IMR-90 (cell line): ENCODE data around the gene TSG101. TPM values are rescaled to one million over a fixed set of nuclear protein-coding genes. Genes with fewer than 3 reads are reported as not detected.

Experiments used
- ATAC-seq: fragments of 200-7000 bp; cut with Tn5 transposase; 2 replicates; pipeline ENCODE4 v1.9.1; 2020; ENCODE audit warnings: low read depth, mild to moderate bottlenecking, moderate library complexity
- BruUV-seq: library from RNA; stranded (reverse); fragments of 400-500 nt; replicated peaks from 2 replicates; lab custom pipeline; 2021; lab: Mats Ljungman, UMichigan
- CTCF ChIA-PET: fragments of 300-600 bp; formaldehyde crosslinking; extraction: SDS; loops from one replicate; lab custom pipeline; 2021; ENCODE audit warnings: antibody characterized with exemption; lab: Yijun Ruan, JAX
- POLR2A ChIA-PET: fragments of 300-600 bp; sonication (Branson Sonifier 250); formaldehyde crosslinking; loops from one replicate; lab custom pipeline; 2022; ENCODE audit warnings: antibody characterized with exemption; ENCODE audit not compliant: unreplicated experiment; lab: Charles Lee
- DNase-seq: peaks from one replicate; pipeline ENCODE4 v3.0.0; 2013
- H2AFZ ChIP-seq: replicated peaks from 2 replicates; pipeline ENCODE3; 2013; ENCODE audit warnings: low read length, mild to moderate bottlenecking; ENCODE audit not compliant: poor library complexity
- H2AK5ac ChIP-seq: 2 replicates; pipeline ENCODE4 v1.6.1; 2013; ENCODE audit warnings: low read depth, low read length, inconsistent platforms
- H2AK9ac ChIP-seq: replicated peaks from 2 replicates; pipeline ENCODE3; 2013; ENCODE audit warnings: mild to moderate bottlenecking, low read depth, low read length, moderate library complexity; ENCODE audit not compliant: poor library complexity
- H2BK120ac ChIP-seq: 2 replicates; pipeline ENCODE4 v1.6.1; 2013; ENCODE audit warnings: low read depth, low read length, inconsistent platforms
- H2BK15ac ChIP-seq: 3 replicates; pipeline ENCODE4 v1.6.1; 2013; ENCODE audit warnings: low read depth, low read length, inconsistent platforms
- H2BK20ac ChIP-seq: 2 replicates; pipeline ENCODE4 v1.6.1; 2013; ENCODE audit warnings: low read depth, mild to moderate bottlenecking, inconsistent platforms, low read length, moderate library complexity
- H2BK5ac ChIP-seq: 2 replicates; pipeline ENCODE4 v1.6.1; 2013; ENCODE audit warnings: mild to moderate bottlenecking, low read depth, low read length, inconsistent platforms; ENCODE audit not compliant: poor library complexity, severe bottlenecking
- H3K14ac ChIP-seq: replicated peaks from 2 replicates; pipeline ENCODE4 v1.6.1; 2013; ENCODE audit warnings: low read depth, low read length, inconsistent platforms
- H3K18ac ChIP-seq: 2 replicates; pipeline ENCODE4 v1.6.1; 2013; ENCODE audit warnings: low read depth, low read length, control low read depth
- H3K23ac ChIP-seq: 2 replicates; pipeline ENCODE4 v1.6.1; 2013; ENCODE audit warnings: low read depth, low read length, inconsistent platforms
- H3K27ac ChIP-seq: 2 replicates; pipeline ENCODE4 v1.5.1; 2013; ENCODE audit warnings: mild to moderate bottlenecking, control low read depth, low read length; ENCODE audit not compliant: insufficient read depth
- H3K27me3 ChIP-seq: 2 replicates; pipeline ENCODE4 v1.6.1; 2013; ENCODE audit warnings: low read length; ENCODE audit not compliant: control insufficient read depth, insufficient read depth
- H3K36me3 ChIP-seq: 2 replicates; pipeline ENCODE4 v1.6.1; 2013; ENCODE audit warnings: low read length, mixed read lengths; ENCODE audit not compliant: control insufficient read depth, insufficient read depth
- H3K4ac ChIP-seq: 2 replicates; pipeline ENCODE4 v1.6.1; 2013; ENCODE audit warnings: low read depth, low read length, inconsistent platforms
- H3K4me1 ChIP-seq: 2 replicates; pipeline ENCODE4 v1.6.1; 2013; ENCODE audit warnings: low read length, mixed read lengths; ENCODE audit not compliant: control insufficient read depth, insufficient read depth
- H3K4me2 ChIP-seq: 2 replicates; pipeline ENCODE4 v1.6.1; 2013; ENCODE audit warnings: low read depth, mild to moderate bottlenecking, control low read depth, low read length, moderate library complexity
- H3K4me3 ChIP-seq: 2 replicates; pipeline ENCODE4 v1.5.1; 2013; ENCODE audit warnings: low read depth, mild to moderate bottlenecking, control low read depth, low read length, moderate library complexity; ENCODE audit not compliant: insufficient read depth
- H3K56ac ChIP-seq: 2 replicates; pipeline ENCODE4 v1.6.1; 2013; ENCODE audit warnings: low read length, inconsistent platforms; ENCODE audit not compliant: insufficient read depth; ENCODE audit errors: extremely low read depth
- H3K79me1 ChIP-seq, 2 experiments: 2 replicates each; pipeline ENCODE4 v1.6.1; 2013; ENCODE audit warnings: low read length in 2 of 2, inconsistent platforms in 1 of 2, low read depth in 1 of 2
- H3K9ac ChIP-seq: 2 replicates; pipeline ENCODE4 v1.6.1; 2013; ENCODE audit warnings: low read depth, low read length, control low read depth
- H3K9me1 ChIP-seq: 2 replicates; pipeline ENCODE4 v1.6.1; 2013; ENCODE audit warnings: low read length, inconsistent platforms; ENCODE audit not compliant: insufficient read depth
- H3K9me3 ChIP-seq: 2 replicates; pipeline ENCODE4 v1.6.1; 2013; ENCODE audit warnings: low read length; ENCODE audit not compliant: control insufficient read depth, insufficient read depth
- H4K20me1 ChIP-seq: 2 replicates; pipeline ENCODE4 v1.6.1; 2013; ENCODE audit warnings: low read length, inconsistent platforms; ENCODE audit not compliant: insufficient read depth
- H4K5ac ChIP-seq: 2 replicates; pipeline ENCODE4 v1.6.1; 2013; ENCODE audit warnings: mild to moderate bottlenecking, low read depth, low read length, control low read depth
- H4K8ac ChIP-seq, 2 experiments: 2 replicates each; pipeline ENCODE4 v1.6.1; 2013; ENCODE audit warnings: low read depth in 2 of 2, low read length in 2 of 2, control low read depth in 1 of 2, inconsistent platforms in 1 of 2
- H4K91ac ChIP-seq: 2 replicates; pipeline ENCODE4 v1.6.1; 2013; ENCODE audit warnings: low read depth, low read length, inconsistent platforms; ENCODE audit not compliant: insufficient read depth
- BHLHE40 ChIP-seq: fragments of 150-350 bp; IDR thresholded peaks from 2 replicates; pipeline ENCODE4 v1.6.1; 2016; ENCODE audit warnings: mild to moderate bottlenecking, low read depth, low read length
- CEBPB ChIP-seq: IDR thresholded peaks from 2 replicates; pipeline ENCODE4 v1.6.1; 2012; ENCODE audit warnings: low read depth, low read length, improper control_type of control experiment
- MAFK ChIP-seq: IDR thresholded peaks from 2 replicates; pipeline ENCODE4 v1.6.1; 2012; ENCODE audit warnings: low read depth, low read length, improper control_type of control experiment
- MAZ ChIP-seq: IDR thresholded peaks from 2 replicates; pipeline ENCODE4 v1.6.1; 2012; ENCODE audit warnings: low read depth, mild to moderate bottlenecking, low read length, improper control_type of control experiment, moderate library complexity, borderline replicate concordance
- NFE2L2 ChIP-seq: fragments of 150-350 bp; IDR thresholded peaks from 2 replicates; pipeline ENCODE4 v1.6.1; 2016; ENCODE audit warnings: low read depth, mild to moderate bottlenecking, low read length
- POLR2A ChIP-seq: IDR thresholded peaks from 2 replicates; pipeline ENCODE4 v1.6.1; 2012; ENCODE audit warnings: mild to moderate bottlenecking, low read depth, low read length
- RAD21 ChIP-seq: IDR thresholded peaks from 2 replicates; pipeline ENCODE4 v1.6.1; 2012; ENCODE audit warnings: low read length, improper control_type of control experiment
- RFX5 ChIP-seq: IDR thresholded peaks from 2 replicates; pipeline ENCODE4 v1.8.0; 2012; ENCODE audit warnings: low read depth, mild to moderate bottlenecking, low read length, moderate library complexity
- SMC3 ChIP-seq: fragments of 150-350 bp; IDR thresholded peaks from 2 replicates; pipeline ENCODE4 v1.6.1; 2016; ENCODE audit warnings: low read depth, mild to moderate bottlenecking, antibody characterized with exemption, low read length, moderate library complexity
- WGBS, 2 experiments: methylation state at CpG; one replicate each; pipeline versions ENCODE4 v1.1.5 to v1.1.7; 2013; ENCODE audit warnings: missing lambda C conversion rate in 2 of 2; ENCODE audit not compliant: insufficient read length in 1 of 2; ENCODE audit errors: extremely low coverage in 2 of 2; 5-methylcytosine and 5-hydroxymethylcytosine counted together
- dilution Hi-C: fragments of 300-500 bp; cut with HindIII; formaldehyde crosslinking; loops from one replicate; pipeline ENCODE4 v1.14.3; 2018; ENCODE audit warnings: low sequenced_read_pairs; ENCODE audit not compliant: unreplicated experiment
- in situ Hi-C: fragments of 300-500 bp; cut with MboI; formaldehyde crosslinking; loops from 3 replicates; pipeline ENCODE4 v1.14.3; 2019; ENCODE audit warnings: low sequenced_read_pairs, inconsistent platforms, mixed read lengths
- intact Hi-C: fragments of 100-400 bp; cut with micrococcal nuclease; formaldehyde crosslinking; loops from 2 replicates; pipeline ENCODE4 v1.10.0; 2022
- polyA plus RNA-seq, 3 experiments: library from polyadenylated mRNA; depleted of rRNA; stranded (reverse); fragments of >200 nt; gene quantifications; 2 replicates each; pipeline ENCODE4 v1.2.3, GENCODE V29; 2012; ENCODE audit warnings: low replicate concordance in 1 of 3
- total RNA-seq: library from RNA; depleted of rRNA; stranded (reverse); fragments of >200 nt; gene quantifications from 2 replicates; pipeline ENCODE4 v1.2.3, GENCODE V29; 2012
- TF ChIP-seq, protein P1 (sequence below): conservative IDR thresholded peaks from 2 replicates; pipeline ENCODE4 v1.5.1; 2012; ENCODE audit warnings: mild to moderate bottlenecking, low read depth, low read length, improper control_type of control experiment
- TF ChIP-seq, protein P2 (sequence below): fragments of 150-350 bp; IDR thresholded peaks from 2 replicates; pipeline ENCODE4 v1.6.1; 2016; ENCODE audit warnings: low read depth, mild to moderate bottlenecking, low read length, moderate library complexity, borderline replicate concordance
- TF ChIP-seq, protein P3 (sequence below): fragments of 150-350 bp; IDR thresholded peaks from 2 replicates; pipeline ENCODE4 v1.6.1; 2017; ENCODE audit warnings: mild to moderate bottlenecking, antibody characterized with exemption, low read length, low read depth

Gene TSG101
- total and polyA plus RNA-seq, 2 of the 4 experiments (the other 2 are of a cell fraction), result 67.4 to 113 TPM

DNA sequence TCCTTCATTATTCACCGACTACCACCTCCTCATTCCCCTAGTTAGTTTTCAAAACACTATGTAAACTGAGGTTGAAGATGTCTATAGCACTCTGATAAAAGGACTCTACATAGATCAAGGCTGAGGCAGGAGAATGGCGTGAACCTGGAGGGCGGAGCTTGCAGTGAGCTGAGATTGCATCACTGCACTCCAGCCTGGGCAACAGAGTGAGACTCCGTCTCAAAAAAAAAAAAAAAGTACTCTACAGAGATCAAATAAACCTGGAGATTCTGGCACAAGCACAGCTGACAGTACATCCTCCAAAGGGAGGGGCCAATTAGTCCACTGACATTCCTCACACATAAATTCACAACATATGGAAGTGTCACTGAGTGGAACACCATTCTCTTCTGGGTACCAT is 31.0 kb downstream of the TSG101 start:
- WGBS, 2 experiments, result no CpG with 5 or more reads among the region's 4 CpGs
- Histone ChIP-seq H3K9me3 (no peaks in the 10 kb centered on the region), H3K9me1 (no peaks in the 10 kb centered on the region; the same call in 1 of the 2 replicates), H2AFZ (no peak overlapping the region), H2BK20ac (no peak overlapping the region), H3K4me2 (no peak overlapping the region), H4K20me1 (no peaks in the 10 kb centered on the region; the same call in 1 of the 2 replicates), H4K8ac (no peak overlapping the region), H3K18ac (no peak overlapping the region), H4K91ac (no peak overlapping the region), H3K56ac (no peak overlapping the region), H2BK120ac (no peak overlapping the region), H4K5ac (no peak overlapping the region), H3K4me3 (no peak overlapping the region), H3K79me1 (peaks cover 7 to 9% of the 10 kb centered on the region in 2 experiments), H3K4ac (no peak overlapping the region), H2BK15ac (no peak overlapping the region), H3K36me3 (peaks cover 18% of the 10 kb centered on the region), H3K23ac (no peak overlapping the region), H2AK9ac (no peak overlapping the region), H3K27ac (no peak overlapping the region), H3K27me3 (no peaks in the 10 kb centered on the region), H3K14ac (no peak overlapping the region), H2BK5ac (no peak overlapping the region), H2AK5ac (no peak overlapping the region), H3K9ac (no peak overlapping the region), H3K4me1 (peaks cover 2% of the 10 kb centered on the region; the same call in 1 of the 2 replicates)
- ATAC-seq, result no peak
- TF ChIP-seq MAFK (no peak), MAZ (no peak), BHLHE40 (no peak), POLR2A (no peak), RFX5 (no peak), SMC3 (no peak), NFE2L2 (no peak), RAD21 (no peak), CEBPB (no peak)
- TF ChIP-seq, protein P1, sequence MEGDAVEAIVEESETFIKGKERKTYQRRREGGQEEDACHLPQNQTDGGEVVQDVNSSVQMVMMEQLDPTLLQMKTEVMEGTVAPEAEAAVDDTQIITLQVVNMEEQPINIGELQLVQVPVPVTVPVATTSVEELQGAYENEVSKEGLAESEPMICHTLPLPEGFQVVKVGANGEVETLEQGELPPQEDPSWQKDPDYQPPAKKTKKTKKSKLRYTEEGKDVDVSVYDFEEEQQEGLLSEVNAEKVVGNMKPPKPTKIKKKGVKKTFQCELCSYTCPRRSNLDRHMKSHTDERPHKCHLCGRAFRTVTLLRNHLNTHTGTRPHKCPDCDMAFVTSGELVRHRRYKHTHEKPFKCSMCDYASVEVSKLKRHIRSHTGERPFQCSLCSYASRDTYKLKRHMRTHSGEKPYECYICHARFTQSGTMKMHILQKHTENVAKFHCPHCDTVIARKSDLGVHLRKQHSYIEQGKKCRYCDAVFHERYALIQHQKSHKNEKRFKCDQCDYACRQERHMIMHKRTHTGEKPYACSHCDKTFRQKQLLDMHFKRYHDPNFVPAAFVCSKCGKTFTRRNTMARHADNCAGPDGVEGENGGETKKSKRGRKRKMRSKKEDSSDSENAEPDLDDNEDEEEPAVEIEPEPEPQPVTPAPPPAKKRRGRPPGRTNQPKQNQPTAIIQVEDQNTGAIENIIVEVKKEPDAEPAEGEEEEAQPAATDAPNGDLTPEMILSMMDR, result no peak
- TF ChIP-seq, protein P2, sequence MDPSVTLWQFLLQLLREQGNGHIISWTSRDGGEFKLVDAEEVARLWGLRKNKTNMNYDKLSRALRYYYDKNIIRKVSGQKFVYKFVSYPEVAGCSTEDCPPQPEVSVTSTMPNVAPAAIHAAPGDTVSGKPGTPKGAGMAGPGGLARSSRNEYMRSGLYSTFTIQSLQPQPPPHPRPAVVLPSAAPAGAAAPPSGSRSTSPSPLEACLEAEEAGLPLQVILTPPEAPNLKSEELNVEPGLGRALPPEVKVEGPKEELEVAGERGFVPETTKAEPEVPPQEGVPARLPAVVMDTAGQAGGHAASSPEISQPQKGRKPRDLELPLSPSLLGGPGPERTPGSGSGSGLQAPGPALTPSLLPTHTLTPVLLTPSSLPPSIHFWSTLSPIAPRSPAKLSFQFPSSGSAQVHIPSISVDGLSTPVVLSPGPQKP, result no peak
- TF ChIP-seq, protein P3, sequence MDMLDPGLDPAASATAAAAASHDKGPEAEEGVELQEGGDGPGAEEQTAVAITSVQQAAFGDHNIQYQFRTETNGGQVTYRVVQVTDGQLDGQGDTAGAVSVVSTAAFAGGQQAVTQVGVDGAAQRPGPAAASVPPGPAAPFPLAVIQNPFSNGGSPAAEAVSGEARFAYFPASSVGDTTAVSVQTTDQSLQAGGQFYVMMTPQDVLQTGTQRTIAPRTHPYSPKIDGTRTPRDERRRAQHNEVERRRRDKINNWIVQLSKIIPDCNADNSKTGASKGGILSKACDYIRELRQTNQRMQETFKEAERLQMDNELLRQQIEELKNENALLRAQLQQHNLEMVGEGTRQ, result no peak
- dilution Hi-C loops, result no loop called here
- BruUV-seq, result no TSS peak
- DNase-seq, result no peak
- POLR2A ChIA-PET, result no interaction called here
- intact Hi-C loops, result no loop called here
- in situ Hi-C loops, result no loop called here
- CTCF ChIA-PET, result no interaction called here
